GM10248 (cell line): Measurements from ENCODE around the gene KLHDC4.

Experiments used
- CTCF ChIA-PET: fragments of 300-600 bp; sonication (Branson Sonifier 250); formaldehyde crosslinking; extraction: SDS; loops from one replicate; lab custom pipeline; 2021; ENCODE audit warnings: antibody characterized with exemption; lab: Yijun Ruan, JAX
- POLR2A ChIA-PET: fragments of 350-650 bp; sonication (Branson Sonifier 250); formaldehyde crosslinking; extraction: SDS; loops from one replicate; lab custom pipeline; 2020; ENCODE audit warnings: antibody characterized with exemption; lab: Yijun Ruan, JAX
- DNase-seq: peaks from one replicate; pipeline ENCODE4 v3.0.0; 2012; ENCODE audit errors: extremely low spot score
- CTCF ChIP-seq: IDR thresholded peaks from 2 replicates; pipeline ENCODE4 v1.5.1; 2012; ENCODE audit warnings: mild to moderate bottlenecking, low read depth; ENCODE audit errors: extremely low read depth, missing control alignments, control extremely low read depth

KLHDC4 gene

GRCh38 chr16:87739801-87740200 is 26.0 kb downstream of the KLHDC4 start:
- CTCF ChIA-PET, result no interaction called here
- POLR2A ChIA-PET, result no interaction called here
- DNase-seq, result no peak
- TF ChIP-seq CTCF, result no peak

GRCh38 chr16:87736008-87736382 is 29.8 kb downstream of the KLHDC4 start:
- DNase-seq, result no peak
- ChIA-PET CTCF (no interaction called here), POLR2A (no interaction called here)
- no peak for TF ChIP-seq CTCF

- DNase-seq, result no peak
- TF ChIP-seq CTCF, result no peak
- ChIA-PET CTCF (no interaction called here), POLR2A (no interaction called here)
These were observed 30.3 kb downstream of the KLHDC4 start for GRCh38 chr16:87735270-87736007.

GRCh38 chr16:87734644-87735043 is 31.1 kb downstream of the KLHDC4 start:
- ChIA-PET CTCF (interaction anchor here (0.8 to 1.7 kb wide), 3 partner anchors 10 to 44 kb away, joined by 3 to 7 read pairs (median 4); no protein-coding TSS in a partner anchor), POLR2A (no interaction called here)
- DNase-seq, result no peak
- TF ChIP-seq CTCF, result no peak

GRCh38 chr16:87733190-87733589 is 32.6 kb downstream of the KLHDC4 start:
- POLR2A ChIA-PET, result no interaction called here
- TF ChIP-seq CTCF, result no peak
- no peak for DNase-seq
- CTCF ChIA-PET, result interaction anchor here (1.4 to 1.7 kb wide), 2 partner anchors 11 to 30 kb away, joined by 3 to 7 read pairs; no protein-coding TSS in a partner anchor

- ChIA-PET CTCF (interaction anchor here (0.8 kb wide), 1 partner anchor 28 kb away, joined by 3 read pairs; no protein-coding TSS in a partner anchor), POLR2A (no interaction called here)
- no peak for TF ChIP-seq CTCF
- no peak for DNase-seq
These were observed 34.2 kb downstream of the KLHDC4 start for GRCh38 chr16:87731607-87732006.
